NCI-H82 treated with DMSO at 0.1 percent for 48 hours (cell line): ENCODE measurements around the gene LMF1.

ENCODE experiments used
- DNase-seq: peaks from one replicate; lab custom pipeline; 2025; ENCODE audit not compliant: unreplicated experiment; lab: John Stamatoyannopoulos, UW

Gene LMF1

DNA sequence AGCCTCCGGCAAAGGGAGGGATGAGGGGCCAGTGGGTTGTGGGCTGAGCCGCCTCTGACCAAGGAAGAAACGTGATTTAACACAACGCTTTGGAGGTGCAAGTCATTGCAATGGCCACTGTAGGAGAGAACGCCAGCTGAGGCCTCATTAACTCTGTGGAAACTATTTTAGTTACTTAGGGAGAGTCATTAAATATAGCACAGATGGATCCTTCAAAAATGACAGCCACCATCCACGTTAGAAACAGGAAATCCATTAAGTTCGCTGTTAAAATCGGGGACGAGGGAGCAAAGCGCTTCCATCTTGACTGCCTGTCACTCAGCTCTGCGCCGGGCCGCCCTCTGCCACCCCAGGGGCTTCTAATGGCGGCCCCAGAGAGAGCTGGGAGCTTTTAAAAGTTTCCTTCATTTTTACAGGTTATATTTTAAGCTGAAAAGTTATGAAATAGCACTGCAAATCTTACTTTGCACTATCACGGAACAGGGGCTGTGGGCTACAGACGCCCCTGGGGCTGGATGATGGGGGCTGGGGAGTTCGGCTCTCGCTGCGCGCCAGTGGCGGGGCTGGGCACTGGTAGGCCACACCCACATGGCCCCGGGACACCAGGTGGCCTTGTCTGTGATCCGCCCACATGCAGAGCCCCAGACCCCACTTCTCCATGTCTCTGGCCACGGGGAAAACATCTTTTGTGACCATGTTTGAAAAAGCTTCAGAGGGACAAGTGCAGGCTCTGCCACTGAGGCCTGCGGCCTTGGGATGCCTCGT lies 54.6 kb downstream of the LMF1 start:
- no peak for DNase-seq

DNA sequence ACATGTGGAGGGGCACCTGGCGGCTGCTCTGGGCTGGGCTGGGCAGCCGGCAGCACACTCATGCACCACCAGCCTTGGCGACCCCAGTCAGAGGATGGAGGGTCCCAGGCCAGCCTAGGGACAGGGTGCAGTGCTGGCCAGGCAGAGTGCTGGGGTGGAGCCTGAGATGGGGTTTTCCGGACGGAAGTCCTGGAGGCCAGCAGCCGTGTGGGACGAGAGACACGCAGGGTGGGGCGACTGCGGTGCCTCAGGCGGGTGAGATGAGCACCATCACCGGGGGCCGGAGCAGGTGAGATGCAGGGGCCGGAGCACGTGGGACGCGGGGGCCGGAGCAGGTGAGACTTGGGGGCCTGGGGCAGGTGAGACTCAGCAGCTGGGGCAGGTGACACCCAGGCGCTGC lies 55.2 kb downstream of the LMF1 start:
- DNase-seq, result no peak

DNA sequence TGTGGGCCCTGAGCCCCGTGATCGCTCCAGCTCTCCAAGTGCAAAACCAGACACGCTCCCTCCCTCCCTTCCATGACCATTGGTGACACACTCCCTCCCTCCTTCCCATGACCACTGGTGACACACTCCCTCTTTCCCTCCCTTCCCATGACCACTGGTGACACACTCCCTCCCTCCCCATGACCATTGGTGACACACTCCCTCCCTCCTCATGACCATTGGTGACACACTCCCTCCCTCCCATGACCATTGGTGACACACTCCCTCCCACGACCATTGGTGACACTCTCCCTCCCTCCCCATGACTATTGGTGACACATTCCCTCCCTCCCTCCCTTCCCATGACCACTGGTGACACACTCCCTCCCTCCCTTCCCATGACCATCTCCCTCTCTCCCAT lies 56.3 kb downstream of the LMF1 start:
- DNase-seq, result no peak

DNA sequence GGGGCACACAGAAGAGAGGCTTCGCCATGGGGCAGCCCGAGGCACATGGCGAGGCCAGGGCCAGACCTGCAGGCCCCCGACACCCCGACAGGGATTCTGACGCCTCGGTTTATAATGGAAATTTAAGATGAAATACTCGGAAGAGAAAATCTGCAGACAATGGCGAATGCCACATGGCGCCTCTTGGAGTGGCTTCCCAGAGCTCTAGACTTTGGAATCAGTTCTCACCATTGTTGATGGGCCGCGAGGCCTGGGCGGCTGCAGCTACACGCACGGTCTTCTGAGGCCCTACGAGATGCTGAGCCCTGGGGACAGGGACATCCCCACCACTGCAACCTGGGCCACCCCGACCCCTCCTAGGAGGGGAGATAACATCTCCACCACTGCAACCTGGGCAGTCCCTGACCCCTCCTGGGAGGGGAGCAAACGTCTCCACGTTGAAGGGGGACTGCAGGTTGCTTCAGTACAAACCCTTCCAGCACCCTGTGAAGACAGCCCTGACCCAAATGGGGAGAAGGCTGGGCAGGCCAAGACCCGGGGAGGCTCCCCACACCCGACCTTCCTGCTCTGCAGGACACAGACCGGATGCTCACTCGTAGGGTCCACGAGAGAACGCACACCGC lies 56.9 kb downstream of the LMF1 start:
- no peak for DNase-seq

DNA sequence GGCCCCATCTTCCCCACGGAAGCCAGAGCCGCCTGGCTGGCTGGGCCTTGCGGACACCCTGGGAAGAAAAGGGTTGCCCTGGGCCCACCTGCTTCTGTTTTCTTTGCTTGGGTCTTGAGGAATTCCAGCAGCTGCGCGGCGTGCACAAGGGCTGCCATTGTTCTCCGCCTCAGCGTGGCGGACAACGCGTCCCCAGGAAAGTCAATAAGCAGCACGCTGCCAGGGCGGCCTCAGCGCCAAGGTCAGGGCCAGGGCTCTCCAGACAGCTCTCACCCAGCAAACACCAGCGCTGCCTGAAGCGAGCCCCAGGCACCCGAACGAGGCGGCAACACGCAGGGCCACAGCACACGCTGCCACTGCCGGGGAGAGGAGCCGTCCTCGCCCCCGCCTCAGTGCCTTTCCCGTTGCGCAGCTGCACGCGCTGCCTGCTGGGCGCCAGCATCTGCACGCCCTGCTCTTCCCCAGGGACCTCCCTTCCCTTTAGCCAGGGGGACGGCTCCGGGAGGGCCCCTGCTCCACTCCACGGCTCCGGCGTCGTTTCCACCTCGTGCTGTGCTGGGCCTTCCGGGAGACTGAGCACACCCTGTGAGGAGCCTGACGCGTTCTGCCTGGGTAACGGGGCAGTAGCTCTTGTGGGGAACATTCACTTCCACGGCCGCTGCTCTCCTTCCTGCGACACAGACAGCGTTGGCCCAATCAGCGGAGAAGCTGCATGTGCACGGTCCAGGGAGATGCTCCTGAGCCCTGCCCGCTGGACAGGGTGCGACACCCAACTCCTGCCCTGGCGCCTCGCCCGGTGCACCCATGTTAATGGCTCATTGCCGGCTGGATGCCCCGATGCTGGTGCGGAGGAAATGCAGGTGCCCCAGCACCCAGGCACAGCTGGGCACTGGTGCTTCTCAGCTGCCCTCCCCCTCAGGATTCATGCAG lies 57.8 kb downstream of the LMF1 start:
- no peak for DNase-seq

DNA sequence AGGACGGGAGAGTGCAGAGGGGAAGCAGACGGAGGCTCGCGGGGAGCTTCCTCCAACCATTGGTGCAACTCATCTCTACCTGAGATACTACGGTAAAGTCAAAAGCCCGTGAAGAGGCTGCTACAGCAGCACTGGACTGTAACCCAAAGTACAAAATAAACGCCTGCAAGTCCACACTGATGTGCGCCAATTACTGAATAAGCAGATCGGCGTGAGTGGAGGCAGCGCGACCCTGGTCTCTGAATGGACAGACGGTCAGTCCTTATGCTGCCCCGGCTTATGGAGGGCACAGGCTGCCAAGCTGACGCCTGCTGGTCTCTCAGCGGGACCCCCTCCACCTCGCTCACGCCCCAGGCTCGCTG lies 58.5 kb downstream of the LMF1 start:
- DNase-seq, result no peak

DNA sequence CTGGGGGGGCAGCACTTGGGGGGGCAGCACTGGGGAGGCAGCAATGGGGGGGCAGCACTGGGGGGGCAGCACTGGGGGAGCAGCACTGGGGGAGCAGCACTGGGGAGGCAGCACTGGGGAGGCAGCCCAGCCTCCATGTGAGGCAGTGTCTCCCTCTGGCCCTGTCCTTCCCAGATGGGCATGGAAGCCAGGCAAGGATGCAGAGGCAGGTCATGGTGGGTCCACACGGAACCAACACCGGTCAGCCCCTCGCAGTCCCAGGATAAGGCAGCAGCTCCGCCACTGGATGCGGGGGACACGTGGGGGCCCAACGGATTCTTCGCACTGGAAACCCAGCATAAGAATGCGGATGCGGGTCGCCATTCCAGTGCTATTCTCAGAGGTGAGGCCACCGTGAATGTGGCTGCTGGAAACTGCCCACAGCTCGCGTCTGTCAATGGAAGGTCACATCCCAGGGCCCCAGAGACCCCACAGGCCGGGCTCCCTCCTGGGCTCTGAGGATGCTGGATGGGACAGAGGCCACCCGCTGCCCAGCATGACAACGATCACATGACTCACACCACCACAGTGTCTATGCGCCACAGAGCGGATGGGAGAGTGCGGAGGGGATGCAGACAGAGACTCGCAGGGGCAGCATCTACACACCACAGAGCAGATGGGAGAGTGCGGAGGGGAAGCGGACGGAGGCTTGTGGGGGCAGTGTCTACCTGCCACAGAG lies 59.0 kb downstream of the LMF1 start:
- no peak for DNase-seq

DNA sequence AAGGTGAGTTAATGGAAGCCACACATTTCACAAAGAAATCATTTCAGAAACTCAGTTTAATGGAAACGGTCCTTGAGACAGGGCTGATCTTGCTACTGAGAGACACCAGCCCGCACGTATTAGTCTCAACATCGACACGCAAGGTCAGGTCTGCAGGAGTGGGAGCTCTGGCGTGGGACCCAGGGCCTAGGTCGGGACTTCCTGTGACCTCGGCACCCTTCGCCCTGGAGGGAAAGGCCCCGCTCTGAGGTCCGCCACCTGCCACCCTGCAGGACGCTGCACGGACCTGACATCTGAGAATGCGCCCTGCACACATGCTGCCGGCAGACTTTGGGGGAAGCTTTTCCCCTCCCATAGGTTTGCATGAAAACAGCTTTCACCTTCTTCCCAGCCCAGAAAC lies 59.7 kb downstream of the LMF1 start:
- no peak for DNase-seq

DNA sequence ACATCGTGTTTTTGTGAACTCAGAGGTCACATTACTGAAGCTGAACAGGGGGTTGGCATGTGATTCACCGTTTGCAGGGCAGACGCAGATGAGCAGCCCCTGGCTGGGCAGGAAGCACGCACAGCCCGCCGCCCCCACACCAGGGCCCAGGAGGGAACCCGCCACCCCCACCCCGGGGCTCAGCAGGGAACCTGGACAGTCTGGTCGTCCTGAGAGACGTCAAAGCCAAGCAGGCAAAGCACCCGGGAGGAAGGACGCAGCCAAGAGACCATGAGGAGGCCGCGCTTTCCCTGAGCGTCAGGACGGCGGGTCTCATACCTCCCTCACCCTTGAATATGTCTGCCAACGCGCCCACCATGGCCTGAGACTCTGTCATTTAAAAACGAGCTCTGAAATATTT lies 60.6 kb downstream of the LMF1 start:
- no peak for DNase-seq

DNA sequence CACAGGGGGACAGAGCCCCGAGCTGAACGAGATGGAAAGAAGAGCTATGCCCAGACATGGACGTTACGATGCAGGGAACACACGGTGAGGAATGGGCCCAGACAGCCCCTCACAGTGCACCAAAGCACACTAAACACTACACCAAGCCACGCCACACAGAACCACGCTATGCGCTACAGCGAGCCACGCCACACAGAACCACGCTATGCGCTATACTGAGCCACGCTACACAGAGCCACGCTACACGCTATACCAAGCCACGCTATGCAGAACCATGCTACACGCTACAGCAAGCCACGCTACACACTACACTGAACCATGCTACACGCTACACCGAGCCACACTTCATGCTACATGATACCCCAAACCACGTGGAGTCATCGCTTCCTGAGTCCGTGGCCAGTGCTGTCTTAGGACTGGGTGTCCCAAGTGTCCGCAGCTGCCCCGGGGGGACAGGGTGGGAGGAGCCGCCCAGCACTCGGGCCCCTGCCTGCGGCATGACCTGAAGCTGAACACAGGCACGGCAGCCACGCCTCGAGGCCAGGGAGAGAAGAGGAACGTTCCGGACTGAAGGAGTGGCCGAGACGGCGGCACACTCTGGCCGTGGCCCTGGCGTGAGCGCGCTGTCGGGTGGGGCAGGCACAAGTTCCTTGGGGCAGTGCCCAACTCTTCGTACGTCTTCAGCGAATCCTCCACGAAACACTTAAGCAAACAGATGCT lies 61.3 kb downstream of the LMF1 start:
- no peak for DNase-seq

DNA sequence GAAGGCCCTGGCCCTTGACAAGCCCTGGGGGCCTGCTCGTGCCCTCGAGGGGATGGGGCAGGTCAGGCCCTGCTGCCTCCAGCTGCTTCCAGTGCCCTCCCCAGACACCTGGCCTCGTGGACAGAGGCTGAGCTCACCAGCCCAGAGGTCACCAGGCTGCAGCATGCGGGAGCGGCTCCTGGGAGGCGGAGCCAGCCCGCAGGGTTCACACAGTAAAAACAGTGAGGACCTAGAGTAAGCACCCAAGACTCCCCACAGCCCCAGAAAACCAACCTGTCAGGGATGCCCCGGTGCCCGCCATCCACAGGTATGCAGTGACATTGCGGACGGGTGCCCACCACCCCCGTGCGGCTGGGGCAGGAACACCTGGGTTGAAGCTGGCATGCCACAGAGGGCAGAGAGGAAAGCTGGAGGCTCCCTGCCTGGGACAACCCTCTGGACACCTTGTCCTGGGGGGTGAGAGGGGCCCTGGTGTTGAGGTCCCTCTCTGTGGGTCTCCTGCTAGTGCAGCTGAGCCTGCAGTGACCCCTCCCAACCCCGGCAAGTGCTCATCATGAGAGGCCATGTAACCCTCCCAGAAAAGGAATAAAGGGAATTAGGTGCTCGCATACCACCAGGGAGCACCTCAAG lies 62.1 kb downstream of the LMF1 start:
- DNase-seq, result no peak

DNA sequence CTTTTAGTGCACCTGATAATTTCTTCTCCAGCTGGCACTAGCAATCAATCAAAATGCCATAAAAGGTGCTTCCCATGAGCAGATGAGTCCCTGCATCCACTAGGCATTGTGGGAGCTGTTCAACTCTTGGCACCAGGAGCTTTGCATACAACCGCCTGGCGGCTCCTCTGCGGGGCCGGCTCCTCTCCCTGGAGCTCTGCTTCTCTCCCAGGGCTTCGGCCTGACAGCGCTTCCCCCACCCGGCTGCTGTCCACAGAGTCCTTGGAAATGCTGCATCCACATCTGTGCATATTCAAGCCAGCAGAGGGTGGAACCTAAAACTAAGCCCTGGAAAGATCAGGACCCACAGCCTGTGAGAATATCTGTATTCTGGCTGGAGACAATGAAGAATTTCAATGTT lies 62.9 kb downstream of the LMF1 start:
- no peak for DNase-seq

DNA sequence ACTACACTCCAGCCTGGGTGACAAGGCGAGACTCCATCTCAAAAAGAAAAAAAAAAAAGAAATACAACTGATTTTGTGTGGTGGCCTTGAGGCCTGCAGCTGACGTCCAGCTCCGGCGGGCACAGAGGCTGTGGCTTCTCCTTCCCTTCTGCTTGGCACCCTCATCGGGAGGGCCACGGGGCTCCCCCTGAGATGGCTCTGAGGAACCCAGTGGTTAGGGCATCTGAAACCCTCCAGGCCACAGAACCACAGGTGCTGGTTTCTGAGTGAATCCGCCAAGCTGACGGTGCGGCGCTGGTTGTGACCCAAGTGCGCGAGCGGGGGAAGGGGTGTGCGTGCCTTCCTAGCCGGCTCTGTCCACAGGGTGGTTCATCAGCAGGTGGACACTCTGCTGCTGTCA lies 63.4 kb downstream of the LMF1 start:
- no peak for DNase-seq

DNA sequence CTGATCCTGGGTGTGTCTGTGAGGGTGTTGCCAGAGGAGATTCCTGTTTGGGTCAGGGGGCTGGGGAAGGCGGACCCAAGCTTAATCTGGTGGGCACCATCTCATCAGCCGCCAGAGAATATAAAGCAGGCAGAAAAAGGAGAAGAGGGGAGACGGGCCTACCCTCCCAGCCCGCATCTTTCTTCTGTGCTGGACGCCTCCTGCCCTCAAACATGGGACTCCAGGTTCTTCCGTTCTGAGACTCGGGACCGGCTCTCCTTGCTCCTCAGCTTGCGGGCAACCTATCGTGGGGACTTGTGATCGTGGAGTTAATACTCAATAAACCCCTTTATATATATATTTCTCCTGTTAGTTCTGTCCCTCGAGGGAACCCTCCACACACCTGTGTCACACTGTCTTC lies 64.5 kb downstream of the LMF1 start:
- no peak for DNase-seq

DNA sequence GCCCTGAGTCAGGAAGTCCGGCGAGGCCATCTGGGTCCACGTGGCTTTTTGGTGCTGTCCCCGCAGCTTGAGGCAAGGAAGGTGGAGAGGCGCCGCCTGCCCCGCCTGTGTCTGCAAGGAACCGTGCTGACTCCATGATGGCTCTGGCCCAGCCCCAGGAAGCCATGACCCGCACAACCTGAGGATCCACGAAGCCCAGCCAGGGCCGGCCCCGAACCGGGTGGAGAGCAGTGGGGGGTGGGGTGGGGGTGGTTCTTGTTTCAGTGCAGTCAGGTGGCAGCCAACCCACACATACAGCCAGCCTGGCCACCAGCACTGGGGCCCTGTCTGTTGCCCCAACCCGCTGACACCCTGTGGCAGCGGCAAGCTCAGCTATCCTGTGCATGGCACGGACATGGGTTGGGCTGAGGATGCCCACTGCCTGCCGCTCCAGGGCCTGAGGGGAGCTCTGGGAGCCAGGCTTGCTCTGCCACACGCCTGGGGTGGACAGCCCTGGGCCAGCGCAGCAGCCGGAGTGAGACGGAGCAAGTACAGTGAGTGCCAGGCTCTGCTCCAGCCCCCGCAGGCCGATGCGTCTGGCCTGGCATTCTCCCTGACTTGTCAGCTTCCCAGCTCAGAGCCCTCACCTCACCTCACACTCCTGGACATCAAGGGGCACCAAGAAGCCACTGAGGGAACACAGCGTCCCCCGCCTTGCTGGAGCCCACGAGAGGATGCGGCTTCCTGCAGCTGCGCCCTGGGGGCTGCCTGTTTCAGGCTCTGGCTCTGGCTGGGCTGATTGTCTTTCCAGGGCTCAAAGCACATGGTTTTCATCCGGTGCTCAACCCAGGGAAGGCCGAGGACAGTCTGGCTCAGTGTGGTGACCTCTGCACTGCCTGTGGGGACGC lies 68.8 kb downstream of the LMF1 start:
- no peak for DNase-seq

DNA sequence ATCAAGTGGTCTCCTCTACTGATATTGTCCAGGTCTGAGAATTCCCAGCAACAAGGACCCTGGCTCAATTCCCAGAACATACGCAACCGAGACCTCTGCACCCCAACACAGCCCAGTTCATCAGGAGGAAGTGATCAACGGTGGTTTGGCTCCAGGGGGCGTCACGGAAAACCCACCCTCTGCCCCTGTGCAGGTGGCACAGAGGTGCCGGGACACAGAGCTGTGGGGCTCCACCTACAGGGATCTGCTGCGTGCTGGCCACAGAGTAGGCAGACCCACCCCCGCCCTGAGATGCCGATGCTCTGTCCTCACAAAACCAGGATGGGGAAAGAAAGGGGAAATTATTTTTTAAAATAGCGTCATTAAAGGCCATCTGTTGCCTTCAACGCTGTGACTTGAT lies 69.6 kb downstream of the LMF1 start:
- DNase-seq, result no peak

DNA sequence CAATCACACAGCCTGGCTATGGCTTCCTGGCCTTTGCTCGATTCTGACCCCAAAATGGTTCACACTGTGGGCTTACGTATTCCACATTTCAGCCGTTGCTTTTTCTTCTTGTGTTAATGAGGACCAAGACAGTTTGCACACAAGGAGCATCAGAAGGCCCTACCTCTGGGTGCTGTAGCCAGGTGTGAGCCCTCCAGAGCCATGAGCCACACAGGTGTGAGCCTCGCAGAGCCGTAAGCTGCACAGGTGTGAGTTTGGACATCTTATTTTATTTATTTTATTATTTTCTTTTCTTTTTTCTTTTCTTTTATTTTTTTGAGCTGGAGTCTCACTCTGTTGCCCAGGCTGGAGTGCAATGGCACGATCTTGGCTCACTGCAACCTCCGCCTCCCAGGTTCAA lies 70.6 kb downstream of the LMF1 start:
- no peak for DNase-seq

DNA sequence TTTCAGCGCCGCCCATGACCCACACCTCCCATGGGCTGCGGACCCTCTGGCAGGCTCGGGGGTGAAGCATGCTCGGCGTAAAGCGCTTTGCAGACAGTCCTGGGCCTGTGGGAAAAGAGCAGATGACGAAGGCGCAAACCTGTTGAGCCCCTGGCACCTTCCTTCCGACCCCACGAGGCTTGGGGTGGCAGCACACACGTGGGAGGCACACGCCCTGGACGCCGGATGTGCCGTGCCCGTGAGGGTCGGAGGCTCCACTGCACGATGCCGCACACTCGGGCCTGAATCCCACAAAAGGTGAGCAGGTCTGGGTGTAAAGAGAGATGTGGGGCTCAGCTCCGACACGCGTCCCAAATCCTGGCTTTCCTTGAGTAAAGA lies 71.1 kb downstream of the LMF1 start:
- no peak for DNase-seq
